Glomerular visceral epithelial cell (primary cell): ENCODE measurements around the gene NRIP1.
"Not testable (repeated sequence)": the region's sequence is repeated elsewhere in the genome, so short reads cannot be mapped to it uniquely, and the experiment has no call there.

Experiments
- DNase-seq: peaks from one replicate; pipeline ENCODE4 v3.0.0-alpha.2; 2016; ENCODE audit errors: extremely low spot score

The NRIP1 gene

DNA sequence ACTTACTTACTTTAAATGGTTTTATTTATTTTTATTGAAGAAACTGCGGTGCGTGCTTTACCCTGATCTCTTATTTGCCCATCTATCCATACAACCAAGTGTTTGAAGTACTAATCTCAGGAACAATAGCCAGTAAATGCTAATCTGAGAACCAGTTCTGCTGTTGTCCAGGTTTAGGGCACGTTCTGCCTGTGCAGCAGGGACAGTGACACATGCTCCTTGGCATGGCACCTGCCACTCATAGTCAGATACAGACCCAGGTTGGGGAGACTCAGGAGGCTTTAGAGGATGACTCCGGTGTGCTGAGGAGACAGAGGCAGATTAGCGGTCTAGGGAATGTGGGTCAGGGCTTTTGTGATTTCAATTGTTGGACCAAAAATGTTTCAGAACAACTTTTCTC lies 83.6 kb downstream of the NRIP1 start:
- no peak for DNase-seq

DNA sequence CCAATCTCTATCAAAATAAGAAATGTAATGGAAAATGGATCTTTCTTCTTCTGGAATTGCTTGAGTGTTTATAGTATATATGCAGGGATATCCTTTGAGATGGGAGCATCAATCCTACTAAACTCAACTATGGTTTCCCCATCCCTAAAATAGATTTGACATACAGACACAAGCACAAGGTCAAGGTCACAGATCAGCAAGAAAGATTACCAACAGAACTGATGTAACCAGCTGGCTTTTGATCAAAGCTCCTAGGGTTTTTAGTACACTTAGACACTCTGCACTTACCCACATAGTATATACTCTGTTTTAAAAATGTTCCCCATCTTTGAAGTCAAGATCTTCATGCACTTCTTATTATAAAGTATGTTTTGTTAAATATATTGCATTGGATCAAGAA lies 85.5 kb downstream of the NRIP1 start:
- no peak for DNase-seq

DNA sequence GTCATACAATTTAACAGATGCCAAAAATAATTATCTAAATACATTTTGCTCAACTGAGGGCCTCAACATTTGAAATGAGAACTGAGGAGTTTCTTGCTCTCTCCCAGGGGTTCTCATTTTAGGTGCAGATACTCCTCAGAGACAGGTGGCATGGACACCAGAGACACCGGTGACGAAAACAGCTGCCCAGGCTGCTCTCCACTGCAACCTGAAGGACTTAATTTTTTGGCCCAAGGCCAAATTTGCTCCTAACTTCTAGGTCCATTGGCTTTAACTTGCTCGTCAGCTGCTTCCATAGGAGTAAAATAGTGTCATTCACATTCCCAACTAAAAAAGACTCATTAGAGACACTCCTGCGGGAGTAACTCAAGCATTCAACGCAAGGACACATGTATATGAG lies 87.0 kb downstream of the NRIP1 start:
- no peak for DNase-seq

DNA sequence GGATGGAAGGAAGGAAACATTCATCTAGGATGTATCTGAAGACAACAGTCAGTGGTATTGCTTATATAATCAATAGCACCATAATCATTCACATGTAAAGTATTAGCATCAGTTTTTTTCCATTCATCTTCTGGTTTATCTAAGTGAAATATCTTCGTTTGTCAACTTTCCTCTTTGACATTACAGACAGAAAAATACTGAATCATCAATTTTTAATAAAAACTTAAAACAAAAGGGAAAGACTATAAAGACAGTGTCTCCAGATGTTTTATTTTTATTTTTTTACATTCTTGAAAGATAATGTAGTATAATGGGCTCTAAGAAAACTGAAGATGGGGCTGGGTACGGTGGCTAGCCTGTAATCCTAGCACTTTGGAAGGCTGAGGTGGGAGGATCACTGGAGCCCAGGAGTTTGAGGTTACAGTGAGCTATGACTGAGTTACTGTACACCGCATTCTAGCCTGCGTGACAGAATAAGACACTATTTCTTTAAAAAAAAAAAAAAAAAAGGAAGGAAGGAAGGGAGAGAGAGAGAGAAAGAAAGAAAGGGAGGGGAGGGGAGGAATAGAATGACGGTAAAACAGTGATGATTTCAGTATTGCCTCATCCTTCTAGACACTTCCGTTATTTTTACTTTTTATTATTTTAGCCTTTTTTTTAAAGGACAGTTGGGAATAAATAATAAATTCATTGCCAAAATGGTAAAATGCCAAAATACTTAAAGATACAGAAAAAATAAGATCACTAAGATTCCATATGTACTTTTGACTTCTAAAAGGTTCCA lies 89.5 kb downstream of the NRIP1 start:
- DNase-seq, result no peak

DNA sequence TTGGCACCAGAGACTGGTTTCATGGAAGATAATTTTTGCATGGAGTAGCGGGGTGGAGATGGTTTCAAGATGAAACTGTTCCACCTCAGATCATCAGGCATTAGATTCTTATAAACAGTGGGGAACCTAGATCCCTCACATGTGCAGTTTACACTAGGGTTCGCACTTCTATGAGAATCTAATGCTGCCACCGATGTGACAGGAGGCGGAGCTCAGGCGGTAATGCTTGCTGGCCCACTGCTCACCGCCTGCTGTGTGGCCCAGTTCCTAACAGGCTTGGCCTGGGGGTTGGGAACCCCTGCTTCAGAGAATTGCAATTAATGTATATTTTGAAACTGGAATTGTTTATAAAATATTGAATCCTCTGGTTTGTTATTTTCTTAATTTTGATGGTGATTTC lies 92.1 kb downstream of the NRIP1 start:
- no peak for DNase-seq

DNA sequence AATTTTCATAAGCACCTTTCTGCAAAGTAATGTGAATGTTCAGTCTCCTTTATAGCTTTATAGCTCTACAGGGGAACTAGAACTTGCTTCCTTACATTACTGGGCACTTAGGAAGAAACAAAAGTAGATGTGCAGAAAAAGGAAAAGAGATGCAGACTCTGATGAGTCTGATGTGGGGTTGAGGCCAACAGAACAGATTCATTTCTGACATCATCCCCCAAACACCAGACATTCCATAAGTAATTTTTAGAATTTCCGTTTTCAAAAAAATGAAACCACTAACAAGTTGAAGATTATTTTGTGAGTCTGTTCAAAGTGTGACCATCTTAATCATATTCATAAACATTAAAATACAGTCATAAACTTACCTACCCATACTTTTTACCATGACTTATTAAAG lies 96.0 kb downstream of the NRIP1 start:
- no peak for DNase-seq

DNA sequence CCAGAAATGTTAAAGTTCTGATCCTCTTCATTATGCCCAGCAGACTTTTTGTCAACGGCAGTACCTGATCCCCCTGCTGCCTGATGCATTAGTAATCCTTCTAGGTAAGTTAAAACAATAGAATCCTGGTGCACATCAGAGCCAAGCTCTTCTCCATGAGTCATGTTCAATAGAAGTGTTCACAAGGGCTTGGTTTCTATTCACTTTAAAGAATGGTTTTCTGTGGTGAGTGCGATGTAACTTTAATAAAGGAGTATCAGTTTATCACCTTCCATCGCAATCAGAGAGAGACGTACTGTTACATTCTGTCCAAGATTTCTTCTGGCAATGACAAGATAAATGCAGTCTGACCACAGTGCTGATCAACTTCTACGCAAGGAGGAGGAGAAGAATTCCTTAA lies 96.8 kb downstream of the NRIP1 start:
- no peak for DNase-seq

DNA sequence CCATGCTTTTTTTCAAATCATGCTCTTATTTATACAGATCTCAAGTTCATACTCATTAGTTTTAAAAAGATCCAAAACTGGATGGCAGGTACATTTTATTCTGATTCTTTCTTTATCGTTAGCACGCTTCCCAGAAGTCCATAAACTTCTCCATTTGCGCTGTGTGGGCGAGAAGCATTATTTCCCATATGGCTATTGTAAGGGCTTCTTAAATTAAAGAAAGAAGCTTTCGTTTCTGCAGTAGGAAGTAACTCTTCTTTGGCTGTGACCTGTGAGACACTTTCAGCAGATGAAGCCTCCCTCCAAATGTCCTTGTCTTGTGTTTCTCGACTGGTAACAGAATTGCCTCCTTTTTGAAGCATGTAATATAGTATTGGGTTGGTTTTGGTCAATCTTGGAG lies 100.2 kb downstream of the NRIP1 start:
- DNase-seq, result no peak

DNA sequence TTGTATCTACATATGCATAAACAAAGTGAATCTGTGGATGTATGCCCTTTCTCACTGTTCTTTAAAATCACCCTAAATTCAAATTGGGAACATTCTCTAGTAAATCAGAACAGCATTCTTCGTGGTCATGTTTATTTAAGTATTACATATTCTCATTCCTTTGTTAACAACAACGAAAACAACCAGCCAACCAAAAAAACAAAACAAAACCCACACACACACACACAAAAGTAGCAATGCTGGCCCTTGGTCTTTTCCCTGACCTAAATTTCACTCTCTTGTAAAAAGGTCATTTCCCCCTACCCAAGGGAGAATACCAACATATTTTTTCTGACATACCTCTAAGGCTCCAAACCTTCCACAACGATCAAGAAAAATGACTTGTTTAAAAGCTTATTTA lies 102.6 kb downstream of the NRIP1 start:
- DNase-seq, result no peak

DNA sequence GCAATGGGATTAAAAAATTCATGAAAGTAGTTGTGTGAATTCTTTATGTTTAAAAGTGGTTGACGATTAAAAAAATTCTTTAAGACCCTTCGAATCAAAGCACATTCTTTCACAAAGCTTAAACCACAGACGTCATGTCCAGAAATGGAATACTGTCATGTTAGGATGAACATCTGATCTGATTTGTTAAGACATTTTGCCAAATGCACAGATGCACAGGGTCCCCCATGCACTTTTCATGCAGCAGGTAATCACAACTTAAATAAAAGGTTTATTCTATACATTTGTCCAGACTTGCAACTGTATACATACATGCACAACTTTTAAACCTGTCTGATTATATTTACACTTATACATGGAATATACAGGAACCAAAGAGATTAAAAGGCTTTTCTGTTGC lies 103.3 kb downstream of the NRIP1 start:
- DNase-seq, result no peak

DNA sequence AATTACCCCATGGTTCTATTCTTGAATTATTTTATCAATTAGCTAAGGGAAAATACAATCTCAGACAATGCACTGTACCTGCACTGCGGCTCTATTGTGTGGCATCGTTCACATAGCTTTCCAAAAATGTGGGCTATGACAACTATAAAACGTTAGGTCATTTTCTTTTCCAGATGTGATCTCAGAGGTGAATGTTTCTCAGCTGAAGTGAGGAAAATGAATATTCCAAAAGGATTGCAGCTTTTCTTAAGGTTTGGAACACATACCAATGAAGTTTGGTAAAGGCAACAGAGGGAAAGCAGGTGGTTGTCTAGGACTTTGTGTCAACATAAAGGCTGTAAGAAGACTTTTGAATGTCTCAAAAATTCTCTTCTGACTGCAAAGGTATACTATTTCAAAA lies 105.5 kb downstream of the NRIP1 start:
- DNase-seq, result peak; percentile 58

DNA sequence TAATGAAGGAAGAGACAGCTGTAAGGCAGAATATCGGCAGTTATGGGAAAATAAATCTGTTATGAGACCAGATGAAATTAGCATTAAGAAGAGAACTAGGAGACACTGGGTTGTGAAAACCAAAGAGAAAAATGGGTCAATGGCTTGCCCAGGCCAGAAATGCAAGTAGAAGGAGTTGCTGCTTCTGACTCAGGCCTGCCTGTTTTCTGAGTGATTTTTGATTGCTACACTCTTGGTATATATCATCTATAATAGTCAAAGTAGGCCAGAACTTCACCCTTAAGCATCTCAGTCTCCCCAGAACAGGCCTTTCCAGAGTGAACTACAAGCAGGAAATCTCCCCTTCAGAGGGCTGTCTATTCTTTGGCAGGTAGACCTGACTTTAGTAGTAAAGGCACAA lies 107.0 kb downstream of the NRIP1 start:
- no peak for DNase-seq

DNA sequence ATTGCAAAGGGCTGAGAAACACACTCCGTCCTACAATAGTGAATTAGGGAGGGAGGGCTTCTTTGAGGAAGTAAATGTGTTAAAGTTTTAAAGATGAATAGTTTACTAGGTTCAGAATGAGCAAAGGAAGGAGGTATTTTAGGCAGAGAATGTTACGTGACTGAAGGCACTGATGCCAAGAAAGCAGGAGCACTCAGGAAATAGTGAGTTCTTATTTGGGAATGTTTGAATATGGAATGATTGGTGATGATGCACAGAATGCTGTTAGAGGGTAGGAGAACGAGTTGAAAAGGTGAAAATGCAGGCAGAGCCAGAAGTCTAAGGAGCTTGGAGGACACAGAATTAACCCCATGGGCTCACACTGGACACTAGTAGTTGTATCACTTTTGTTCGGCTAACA lies 108.0 kb downstream of the NRIP1 start:
- peak; percentile 46 for DNase-seq

DNA sequence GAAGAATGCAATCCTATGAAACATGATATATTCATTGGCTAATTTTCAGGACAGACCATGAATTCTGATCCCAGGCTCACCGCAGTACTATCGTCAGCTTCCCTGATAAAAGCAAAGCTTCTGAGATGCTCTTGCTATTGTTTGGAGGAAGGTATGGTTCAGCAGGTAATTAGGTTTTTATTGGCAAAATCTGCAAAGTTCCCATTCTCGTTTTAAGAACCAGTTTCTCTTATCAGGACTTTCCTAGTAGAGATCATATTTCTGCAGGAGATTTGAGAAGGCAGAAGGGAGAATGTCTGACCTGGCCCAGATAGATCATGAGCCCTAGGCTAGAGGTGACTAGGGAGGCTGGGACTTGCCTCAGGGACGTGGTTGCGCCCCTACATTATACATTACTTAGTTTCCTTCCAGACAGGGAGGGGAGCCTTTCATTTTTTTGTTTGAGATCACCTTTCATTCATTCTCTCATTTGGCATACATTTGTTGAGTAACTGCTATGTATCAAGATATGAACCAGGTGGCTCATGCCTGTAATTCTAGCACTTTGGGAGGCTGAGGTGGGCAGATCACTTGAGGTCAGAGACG lies 108.8 kb downstream of the NRIP1 start:
- DNase-seq, result no peak

DNA sequence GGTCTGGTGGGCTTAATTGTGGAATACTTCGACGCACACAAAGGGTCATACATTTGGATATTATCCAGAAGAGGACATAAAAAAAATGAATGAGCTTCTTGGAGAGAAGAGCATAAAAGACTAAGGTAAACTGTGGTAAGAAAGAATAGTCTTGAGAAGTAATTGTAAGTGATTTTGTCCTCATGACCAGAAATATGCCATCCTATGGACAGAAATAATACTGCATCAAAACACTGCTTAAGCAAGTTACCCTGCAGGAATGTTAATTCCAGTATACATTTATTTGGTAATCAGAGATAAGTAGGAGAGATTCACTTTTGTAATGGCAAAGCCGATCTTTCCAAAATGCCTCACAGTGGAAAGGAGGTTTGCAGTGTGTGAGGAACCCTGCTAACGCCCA lies 111.9 kb downstream of the NRIP1 start:
- no peak for DNase-seq

DNA sequence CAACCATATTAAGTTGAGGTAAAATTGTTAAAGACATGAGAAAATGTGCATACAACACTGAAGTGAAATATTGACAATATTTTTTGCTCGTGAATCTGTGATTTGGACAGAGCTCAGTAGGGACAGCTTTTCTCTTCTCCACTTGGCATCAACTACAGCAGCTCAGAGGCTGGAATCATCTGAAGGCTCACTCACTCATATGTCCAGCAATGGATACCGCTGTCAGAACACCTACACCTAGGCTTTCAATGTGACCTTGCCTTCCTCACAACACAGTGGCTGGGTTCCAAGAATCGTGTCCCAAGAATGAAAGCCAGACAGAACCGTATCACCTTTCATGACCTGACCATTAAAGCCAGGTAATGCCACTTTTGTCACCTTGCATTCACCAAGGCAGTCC lies 115.2 kb downstream of the NRIP1 start:
- no peak for DNase-seq

DNA sequence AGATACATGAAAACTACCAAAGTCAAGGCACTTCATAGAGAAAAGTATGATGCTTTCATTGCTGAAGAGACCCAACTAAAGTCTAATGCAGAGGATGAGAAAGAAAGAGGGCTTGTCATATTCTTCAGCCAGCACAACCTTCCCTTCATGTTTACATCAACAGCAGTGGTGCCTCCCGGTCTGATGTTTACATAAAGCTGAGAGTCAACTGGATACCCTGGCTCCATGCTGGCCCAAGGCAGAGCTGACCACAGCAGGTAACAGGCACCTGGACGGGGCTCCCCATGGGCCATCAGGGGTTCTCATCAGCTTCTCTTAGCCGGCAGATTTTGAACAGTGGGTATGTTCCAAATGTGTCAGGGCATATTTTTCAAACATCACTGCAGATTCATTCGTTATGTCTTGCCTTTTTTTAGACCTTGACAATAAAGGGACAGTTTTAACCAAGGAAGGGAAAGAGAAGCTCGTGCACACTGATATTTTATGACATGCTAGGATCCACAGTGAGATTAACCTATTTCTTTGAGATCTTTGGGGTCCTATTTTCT lies 117.1 kb downstream of the NRIP1 start:
- no peak for DNase-seq

DNA sequence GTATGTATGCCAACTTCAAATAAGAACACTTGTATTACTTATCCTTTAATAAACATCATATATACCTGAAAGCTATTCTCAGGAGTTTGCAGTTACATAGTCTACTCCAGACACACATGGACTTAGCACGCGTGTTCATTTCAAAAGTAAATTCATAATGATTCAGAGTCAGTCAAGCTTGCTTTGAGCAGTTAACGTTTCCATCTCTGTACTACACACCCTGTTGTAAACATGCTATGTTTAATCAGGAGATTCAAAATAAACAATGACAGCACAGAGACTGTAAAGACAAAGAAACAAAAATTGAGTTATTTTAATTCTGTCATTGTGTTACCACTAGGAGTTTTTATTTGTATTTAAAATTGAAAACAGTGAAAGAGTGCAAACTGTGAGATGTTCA lies 119.6 kb downstream of the NRIP1 start:
- DNase-seq, result no peak

DNA sequence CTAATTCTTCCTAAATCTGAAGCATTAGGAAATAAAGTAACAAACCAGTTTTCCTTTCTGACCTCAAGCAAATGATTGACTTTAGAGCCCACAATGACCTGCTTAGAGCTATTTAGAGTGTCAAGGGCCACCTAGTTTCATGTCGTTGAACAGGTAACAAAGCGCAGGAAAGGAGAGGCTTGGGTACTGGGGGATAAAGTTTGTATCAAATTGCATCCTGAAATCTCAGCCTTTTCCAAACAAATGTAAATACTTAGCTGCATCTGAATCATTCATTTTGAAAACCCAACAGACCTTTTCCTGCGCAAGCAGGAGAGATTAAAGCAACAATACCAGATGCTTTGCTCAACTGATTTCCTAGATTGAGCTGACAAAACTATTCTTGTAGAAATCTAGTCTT lies 121.2 kb downstream of the NRIP1 start:
- no peak for DNase-seq

DNA sequence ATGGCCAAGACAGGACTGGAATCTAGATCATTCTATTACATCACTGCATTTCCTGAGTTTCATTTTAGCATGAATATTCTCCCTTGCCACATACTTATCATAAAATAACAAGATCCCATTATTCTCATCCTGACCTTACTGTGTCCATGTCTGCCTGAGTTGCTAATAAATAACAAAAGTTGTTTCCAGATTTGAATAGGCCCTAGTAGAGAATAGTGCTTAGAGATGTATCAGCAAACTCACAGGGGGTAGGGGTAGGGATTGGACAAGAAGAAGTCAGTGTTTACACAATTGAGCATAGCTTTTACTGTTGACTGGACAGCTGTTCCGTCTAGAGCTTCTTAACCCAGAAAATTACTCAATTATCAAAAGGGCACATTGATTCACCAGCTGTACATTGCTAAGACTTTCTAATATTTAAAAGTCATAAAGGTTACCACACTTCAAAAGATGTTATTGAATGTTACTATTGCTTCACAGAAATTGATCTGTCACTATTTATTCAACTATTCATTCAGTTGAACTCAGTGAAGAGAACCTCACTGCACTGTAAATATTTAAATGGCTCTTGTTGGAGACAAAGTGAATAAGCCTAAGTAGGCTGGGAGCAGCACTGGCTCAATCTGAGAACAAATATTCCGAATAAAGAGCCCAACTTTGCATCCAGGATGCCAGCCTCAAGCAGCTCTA lies 121.9 kb downstream of the NRIP1 start:
- no peak for DNase-seq

DNA sequence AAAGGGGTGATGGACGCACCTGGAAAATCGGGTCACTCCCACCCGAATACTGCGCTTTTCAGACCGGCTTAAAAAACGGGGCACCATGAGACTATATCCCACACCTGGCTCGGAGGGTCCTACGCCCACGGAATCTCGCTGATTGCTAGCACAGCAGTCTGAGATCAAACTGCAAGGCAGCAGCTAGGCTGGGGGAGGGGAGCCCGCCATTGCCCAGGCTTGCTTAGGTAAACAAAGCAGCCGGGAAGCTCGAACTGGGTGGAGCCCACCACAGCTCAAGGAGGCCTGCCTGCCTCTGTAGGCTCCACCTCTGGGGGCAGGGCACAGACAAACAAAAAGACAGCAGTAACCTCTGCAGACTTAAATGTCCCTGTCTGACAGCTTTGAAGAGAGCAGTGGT lies 137.5 kb downstream of the NRIP1 start:
- not testable (repeated sequence) for DNase-seq

DNA sequence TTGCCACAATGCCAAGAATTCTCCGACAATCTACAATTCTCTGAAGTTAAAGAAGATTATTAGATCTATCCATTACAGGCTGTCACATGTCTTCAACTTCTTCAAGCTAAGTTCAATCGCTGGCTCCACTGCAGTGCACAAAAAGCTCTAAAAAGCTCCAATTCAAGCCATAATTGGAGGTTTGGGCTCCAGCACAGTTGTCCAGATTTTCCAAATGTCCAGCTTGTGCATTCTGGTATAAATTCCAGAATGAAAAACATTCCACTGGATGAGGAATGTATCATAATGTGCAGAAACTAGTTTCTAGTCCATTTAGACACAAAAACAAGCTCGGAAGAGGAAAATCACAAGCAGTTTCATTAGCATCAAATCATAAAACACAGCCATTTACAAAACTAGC lies 138.6 kb downstream of the NRIP1 start:
- DNase-seq, result no peak

DNA sequence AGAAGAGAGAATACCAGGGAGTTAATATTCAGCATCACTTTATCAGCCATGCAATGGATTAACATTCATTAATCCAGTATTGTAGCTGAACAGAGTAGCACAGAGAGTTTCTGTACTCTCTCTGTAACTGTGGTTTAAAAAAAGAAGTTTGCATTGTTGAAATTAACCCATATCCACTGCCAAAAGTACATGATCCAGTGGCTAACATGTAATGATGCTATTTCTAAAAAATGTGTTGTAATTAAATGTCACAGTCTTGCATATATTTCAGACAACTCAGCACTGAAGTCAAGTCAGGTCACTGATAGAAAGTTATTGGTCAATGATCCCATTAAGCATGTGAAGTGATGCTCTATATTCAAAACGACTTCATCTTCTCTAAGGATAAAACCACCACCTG lies 141.3 kb downstream of the NRIP1 start:
- peak; percentile 29 for DNase-seq
